Gastrocnemius medialis (tissue), 4 donors: Measurements from ENCODE around the gene HLA-DMA.

Experiments used
- POLR2A ChIP-seq, 2 donors: fragments of 450-650 bp; IDR thresholded peaks; one replicate each; pipeline ENCODE4 v1.6.1; 2017; ENCODE audit warnings: antibody characterized with exemption in 2 of 2, mild to moderate bottlenecking in 2 of 2, moderate library complexity in 2 of 2
- TF ChIP-seq, protein P1 (sequence below), 5 experiments: fragments of 450-650 bp in 3 of 5; fragments of 200-600 bp in 2 of 5; sonication (generic) in 2 of 5; IDR thresholded peaks in 4 of 5; conservative IDR thresholded peaks in 1 of 5; 1 replicate in 4 of 5; 2 replicates in 1 of 5; pipeline ENCODE4 v1.5.1; 2016 to 2019; ENCODE audit warnings: antibody characterized with exemption in 5 of 5, mild to moderate bottlenecking in 3 of 5, moderate library complexity in 3 of 5

DNA sequence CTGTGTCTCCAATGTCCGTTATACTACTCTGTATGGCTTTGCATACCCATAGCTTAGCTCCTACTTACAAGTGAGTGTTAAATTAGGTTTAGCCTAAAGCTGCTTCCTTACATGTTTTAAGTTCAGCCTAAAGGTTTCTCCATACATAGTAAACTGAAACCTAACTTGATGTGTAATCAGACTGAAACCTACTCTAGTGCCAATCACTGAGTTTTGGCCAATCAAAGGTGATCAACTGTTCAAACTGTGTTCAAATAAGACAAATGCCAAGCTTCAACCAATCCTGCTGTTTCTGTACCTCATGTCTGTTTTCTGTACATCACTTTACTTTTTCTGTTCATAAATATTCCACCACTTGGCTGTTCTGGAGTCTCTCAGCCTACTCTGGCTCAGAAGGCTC lies 36.5 kb upstream of the HLA-DMA start:
- TF ChIP-seq, protein P1, sequence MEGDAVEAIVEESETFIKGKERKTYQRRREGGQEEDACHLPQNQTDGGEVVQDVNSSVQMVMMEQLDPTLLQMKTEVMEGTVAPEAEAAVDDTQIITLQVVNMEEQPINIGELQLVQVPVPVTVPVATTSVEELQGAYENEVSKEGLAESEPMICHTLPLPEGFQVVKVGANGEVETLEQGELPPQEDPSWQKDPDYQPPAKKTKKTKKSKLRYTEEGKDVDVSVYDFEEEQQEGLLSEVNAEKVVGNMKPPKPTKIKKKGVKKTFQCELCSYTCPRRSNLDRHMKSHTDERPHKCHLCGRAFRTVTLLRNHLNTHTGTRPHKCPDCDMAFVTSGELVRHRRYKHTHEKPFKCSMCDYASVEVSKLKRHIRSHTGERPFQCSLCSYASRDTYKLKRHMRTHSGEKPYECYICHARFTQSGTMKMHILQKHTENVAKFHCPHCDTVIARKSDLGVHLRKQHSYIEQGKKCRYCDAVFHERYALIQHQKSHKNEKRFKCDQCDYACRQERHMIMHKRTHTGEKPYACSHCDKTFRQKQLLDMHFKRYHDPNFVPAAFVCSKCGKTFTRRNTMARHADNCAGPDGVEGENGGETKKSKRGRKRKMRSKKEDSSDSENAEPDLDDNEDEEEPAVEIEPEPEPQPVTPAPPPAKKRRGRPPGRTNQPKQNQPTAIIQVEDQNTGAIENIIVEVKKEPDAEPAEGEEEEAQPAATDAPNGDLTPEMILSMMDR (IDR thresholded peaks at IDR 0.05 in 4 of 5, conservative IDR thresholded peaks at IDR 0.05 in 1 of 5): no peak
- no peak for TF ChIP-seq POLR2A (IDR thresholded peaks at IDR 0.05)
